Progenitor cell of endocrine pancreas (in vitro differentiated cells): ENCODE measurements around the gene ANO10. TPM values are rescaled to one million over a fixed set of nuclear protein-coding genes. Genes with fewer than 3 reads are reported as not detected.

Experiments
- DNase-seq: peaks from one replicate; pipeline ENCODE4 v3.0.0; 2021; ENCODE audit warnings: low spot score; ENCODE audit not compliant: unreplicated experiment
- H3K27ac Mint-ChIP-seq: 2 replicates; pipeline ENCODE4 v1.8.0; 2021; ENCODE audit warnings: mild to moderate bottlenecking, moderate library complexity, mixed read lengths
- H3K27me3 Mint-ChIP-seq: 2 replicates; pipeline ENCODE4 v1.8.0; 2021; ENCODE audit warnings: mixed read lengths
- H3K36me3 Mint-ChIP-seq: 2 replicates; pipeline ENCODE4 v1.8.0; 2022; ENCODE audit warnings: mixed read lengths; ENCODE audit not compliant: insufficient read depth
- H3K4me1 Mint-ChIP-seq: 2 replicates; pipeline ENCODE4 v1.8.0; 2021; ENCODE audit warnings: low read depth, mixed read lengths
- H3K4me3 Mint-ChIP-seq: 2 replicates; pipeline ENCODE4 v1.8.0; 2021; ENCODE audit warnings: low read depth, mild to moderate bottlenecking, moderate library complexity, mixed read lengths
- H3K9me3 Mint-ChIP-seq: 2 replicates; pipeline ENCODE4 v1.8.0; 2021; ENCODE audit warnings: low read depth, mixed read lengths
- CTCF ChIP-seq: fragments of 200-600 bp; sonication (generic); IDR thresholded peaks from one replicate; pipeline ENCODE4 v1.5.0; 2021; ENCODE audit warnings: antibody characterized with exemption, mild to moderate bottlenecking; ENCODE audit not compliant: unreplicated experiment
- total RNA-seq: library from RNA; stranded (reverse); gene quantifications from 2 replicates; pipeline ENCODE4 v1.2.1, GENCODE V29; 2021

Gene ANO10
- total RNA-seq, 1 donor from 2014 or later: 30.1 TPM

DNA sequence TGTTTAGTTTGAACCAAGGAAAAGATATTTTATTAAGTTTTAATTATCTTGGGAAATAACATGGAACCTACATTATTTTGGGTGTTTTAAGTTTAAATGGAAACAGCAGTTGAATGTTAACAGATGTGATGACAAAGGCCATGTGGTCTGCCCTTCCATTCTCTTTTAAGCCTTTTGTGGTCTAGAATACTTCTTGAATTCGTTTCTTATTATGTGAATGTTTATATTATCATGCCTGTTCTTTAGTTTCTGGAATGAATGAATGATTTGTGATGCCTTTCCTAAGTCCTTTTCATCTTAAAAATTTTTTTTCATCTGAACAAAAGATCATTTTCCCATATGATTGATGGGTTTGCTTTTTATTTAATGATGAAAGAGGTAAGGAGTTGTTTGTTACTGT is 290.8 kb downstream of the ANO10 start:
- Mint-ChIP-seq H3K27me3 (no peaks in the 10 kb centered on the region), H3K4me1 (peaks cover 15% of the 10 kb centered on the region), H3K36me3 (peaks cover 29% of the 10 kb centered on the region), H3K27ac (no peak overlapping the region), H3K4me3 (no peak overlapping the region), H3K9me3 (peaks cover 12% of the 10 kb centered on the region)
- no peak for DNase-seq
- no peak for TF ChIP-seq CTCF

GRCh38 chr3:43328653-43329052 is 293.2 kb downstream of the ANO10 start:
- Mint-ChIP-seq H3K27ac (no peak overlapping the region), H3K4me3 (no peak overlapping the region), H3K4me1 (peaks cover 20% of the 10 kb centered on the region), H3K36me3 (peaks cover 15% of the 10 kb centered on the region), H3K9me3 (peaks cover 2% of the 10 kb centered on the region), H3K27me3 (no peaks in the 10 kb centered on the region)
- no peak for DNase-seq
- TF ChIP-seq CTCF: no peak

DNA sequence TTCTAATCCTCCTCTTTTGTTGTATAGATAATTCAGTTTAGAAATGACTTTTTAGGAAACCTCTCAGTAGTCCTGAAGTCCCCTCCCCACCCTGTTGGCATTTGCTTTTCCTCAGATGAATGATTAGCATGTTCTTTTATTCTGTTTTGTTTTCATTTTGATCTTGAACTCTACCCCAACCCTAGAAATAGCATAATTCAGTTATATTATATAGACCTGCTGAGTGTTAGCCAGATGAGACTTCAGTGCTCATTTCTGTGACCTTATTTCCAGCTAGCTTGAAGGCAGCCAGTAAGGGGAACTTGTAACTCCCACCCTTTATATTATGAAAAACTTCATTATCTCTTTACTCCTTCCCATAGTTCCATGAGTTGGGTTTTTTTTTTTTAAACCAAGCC is 294.2 kb downstream of the ANO10 start:
- DNase-seq: no peak
- peaks cover 10% of the 10 kb centered on the region for H3K36me3 Mint-ChIP-seq
- peaks cover 3% of the 10 kb centered on the region for H3K9me3 Mint-ChIP-seq
- H3K4me1 Mint-ChIP-seq: peaks cover 20% of the 10 kb centered on the region
- no peak for TF ChIP-seq CTCF
- H3K4me3 Mint-ChIP-seq: no peak overlapping the region
- H3K27me3 Mint-ChIP-seq: no peaks in the 10 kb centered on the region
- no peak overlapping the region for H3K27ac Mint-ChIP-seq

- DNase-seq: no peak
- H3K27ac Mint-ChIP-seq: no peak overlapping the region
- H3K9me3 Mint-ChIP-seq: peaks cover 3% of the 10 kb centered on the region
- no peak for TF ChIP-seq CTCF
- peaks cover 20% of the 10 kb centered on the region for H3K4me1 Mint-ChIP-seq
- peaks cover 8% of the 10 kb centered on the region for H3K36me3 Mint-ChIP-seq
- H3K4me3 Mint-ChIP-seq: no peak overlapping the region
- H3K27me3 Mint-ChIP-seq: no peaks in the 10 kb centered on the region
These were observed 294.8 kb downstream of the ANO10 start for GRCh38 chr3:43326891-43327581.

DNA sequence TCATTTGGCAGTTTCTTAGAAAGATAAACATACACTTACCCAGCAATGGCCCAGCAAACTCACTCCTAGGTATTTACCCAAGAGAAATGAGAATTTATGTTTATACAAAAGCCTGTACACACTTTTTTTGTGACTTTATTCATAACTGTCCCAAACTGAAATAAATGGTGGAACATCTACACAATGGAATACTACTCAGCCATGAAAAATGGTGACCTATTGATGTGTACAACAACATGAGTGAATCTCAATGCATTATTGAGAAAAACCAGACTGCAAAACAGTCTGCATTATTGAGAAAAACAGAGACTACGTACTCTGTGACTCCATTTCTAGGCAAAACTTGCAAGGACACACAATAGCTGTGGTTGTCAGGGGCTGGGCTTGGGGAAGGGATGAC is 298.3 kb downstream of the ANO10 start:
- TF ChIP-seq CTCF: no peak
- H3K36me3 Mint-ChIP-seq: peaks cover 12% of the 10 kb centered on the region
- H3K4me3 Mint-ChIP-seq: no peak overlapping the region
- H3K27me3 Mint-ChIP-seq: no peaks in the 10 kb centered on the region
- no peak for DNase-seq
- H3K9me3 Mint-ChIP-seq: peaks cover 3% of the 10 kb centered on the region
- peaks cover 20% of the 10 kb centered on the region for H3K4me1 Mint-ChIP-seq
- H3K27ac Mint-ChIP-seq: no peak overlapping the region
